Smooth muscle cell (in vitro differentiated cells): ENCODE data around the gene THOC3. TPM values are rescaled to one million over a fixed set of nuclear protein-coding genes. Genes with fewer than 3 reads are reported as not detected.
"Not testable (repeated sequence)": the region's sequence is repeated elsewhere in the genome, so short reads cannot be mapped to it uniquely, and the experiment has no call there.

ENCODE experiments used
- DNase-seq: peaks from one replicate; lab custom pipeline; 2025; ENCODE audit not compliant: unreplicated experiment; lab: John Stamatoyannopoulos, UW
- H2AFZ ChIP-seq: fragments of 200-600 bp; sonication (generic); 2 replicates; pipeline ENCODE4 v1.6.0; 2016; ENCODE audit warnings: antibody characterized with exemption, low read depth, mild to moderate bottlenecking
- H3F3A ChIP-seq: fragments of 200-600 bp; sonication (generic); 2 replicates; pipeline ENCODE4 v1.6.0; 2017; ENCODE audit warnings: antibody characterized with exemption, low read depth
- H3K27ac ChIP-seq: fragments of 200-600 bp; sonication (generic); 2 replicates; pipeline ENCODE4 v1.5.1; 2016; ENCODE audit warnings: low read depth, mild to moderate bottlenecking
- H3K27me3 ChIP-seq: fragments of 200-600 bp; sonication (generic); 2 replicates; pipeline ENCODE4 v1.6.1; 2016; ENCODE audit warnings: low read depth, mild to moderate bottlenecking
- H3K36me3 ChIP-seq: fragments of 200-600 bp; sonication (generic); 2 replicates; pipeline ENCODE4 v1.5.1; 2016; ENCODE audit warnings: low read depth
- H3K4me1 ChIP-seq: fragments of 200-600 bp; sonication (generic); 2 replicates; pipeline ENCODE4 v1.5.1; 2016; ENCODE audit warnings: low read depth
- H3K4me2 ChIP-seq: fragments of 200-600 bp; sonication (generic); 2 replicates; pipeline ENCODE4 v1.6.0; 2016; ENCODE audit warnings: mild to moderate bottlenecking
- H3K4me3 ChIP-seq: fragments of 200-600 bp; sonication (generic); 2 replicates; pipeline ENCODE4 v1.5.1; 2016; ENCODE audit warnings: mild to moderate bottlenecking
- H3K79me2 ChIP-seq: fragments of 200-600 bp; sonication (generic); 2 replicates; pipeline ENCODE4 v1.6.0; 2016; ENCODE audit warnings: low read depth, mild to moderate bottlenecking
- H3K9ac ChIP-seq: fragments of 200-600 bp; sonication (generic); 2 replicates; pipeline ENCODE4 v1.6.0; 2016; ENCODE audit warnings: low read depth
- H3K9me3 ChIP-seq: fragments of 200-600 bp; sonication (generic); replicated peaks from 2 replicates; pipeline ENCODE4 v1.5.1; 2016; ENCODE audit warnings: low read depth
- H4K20me1 ChIP-seq: fragments of 200-600 bp; sonication (generic); 2 replicates; pipeline ENCODE4 v1.6.0; 2016; ENCODE audit warnings: low read depth
- CTCF ChIP-seq: fragments of 200-600 bp; sonication (generic); IDR thresholded peaks from 2 replicates; pipeline ENCODE4 v1.5.1; 2017; ENCODE audit warnings: borderline replicate concordance, mild to moderate bottlenecking, antibody characterized with exemption; ENCODE audit not compliant: insufficient read depth, poor library complexity, severe bottlenecking
- WGBS: methylation state at CpG from one replicate; pipeline ENCODE4 v1.1.7; 2016; ENCODE audit warnings: low lambda C conversion rate; 5-methylcytosine and 5-hydroxymethylcytosine counted together
- polyA plus RNA-seq: library from polyadenylated mRNA; unstranded; fragments of >200 nt; fragmentation: Nextera tagmentation; extraction: Ambion mirVana; gene quantifications from 2 replicates; pipeline ENCODE4 v1.2.1, GENCODE V29; 2016
- total RNA-seq: library from RNA; depleted of rRNA; stranded (reverse); fragments of >200 nt; gene quantifications from 2 replicates; pipeline ENCODE4 v1.2.3, GENCODE V29; 2014

The THOC3 gene
- total and polyA plus RNA-seq, 2 experiments from 2014 or later: 72.4 to 80.4 TPM

- Histone ChIP-seq H4K20me1 (no peaks in the 10 kb centered on the region), H3K4me3 (no peak overlapping the region), H3K27me3 (no peaks in the 10 kb centered on the region), H3K4me1 (peaks cover 22% of the 10 kb centered on the region), H3K9me3 (no peaks in the 10 kb centered on the region), H3K9ac (no peak overlapping the region), H3K4me2 (no peak overlapping the region), H3K27ac (no peak overlapping the region), H3K36me3 (no peaks in the 10 kb centered on the region), H2AFZ (no peak overlapping the region), H3K79me2 (no peaks in the 10 kb centered on the region), H3F3A (peaks cover 12% of the 10 kb centered on the region)
- 72% methylated on average over 9 of the region's 9 CpGs for WGBS
- DNase-seq: no peak
- TF ChIP-seq CTCF: no peak
Measured at GRCh38 chr5:175920231-175920811, 47.8 kb downstream of the THOC3 start.

- not testable (repeated sequence) for H3K4me2 ChIP-seq, H3K27ac ChIP-seq, H3K36me3 ChIP-seq, H4K20me1 ChIP-seq, DNase-seq, H3K9me3 ChIP-seq, H3K4me1 ChIP-seq, H3K27me3 ChIP-seq, H3K79me2 ChIP-seq, H3K9ac ChIP-seq, H3F3A ChIP-seq, H2AFZ ChIP-seq, H3K4me3 ChIP-seq
- WGBS: 85% methylated on average over 7 of the region's 7 CpGs
Measured at GRCh38 chr5:175915066-175916037, 52.8 kb downstream of the THOC3 start.

- not testable (repeated sequence) for H3K79me2 ChIP-seq, H3K27ac ChIP-seq, H4K20me1 ChIP-seq, H3K4me2 ChIP-seq, H2AFZ ChIP-seq, H3K36me3 ChIP-seq, H3K4me1 ChIP-seq, H3F3A ChIP-seq, H3K9me3 ChIP-seq, H3K27me3 ChIP-seq, H3K9ac ChIP-seq, H3K4me3 ChIP-seq, DNase-seq
- 88% methylated on average over 6 of the region's 20 CpGs for WGBS
Measured at GRCh38 chr5:175913835-175914672, 54.1 kb downstream of the THOC3 start.

- not testable (repeated sequence) for H3K27me3 ChIP-seq, H3K4me3 ChIP-seq, H3K4me2 ChIP-seq, H4K20me1 ChIP-seq, H3K9me3 ChIP-seq, H3K4me1 ChIP-seq, H3F3A ChIP-seq, H3K79me2 ChIP-seq, H3K36me3 ChIP-seq, DNase-seq, H2AFZ ChIP-seq, H3K9ac ChIP-seq, H3K27ac ChIP-seq
- 77% methylated on average over 8 of the region's 12 CpGs for WGBS
Measured at GRCh38 chr5:175910072-175910471, 58.0 kb downstream of the THOC3 start.

Other genes starting within 250 kb of the THOC3 start
- gene CPLX2, start 96.7 kb downstream of the THOC3 start, total RNA-seq: not detected in 2 replicates
- 0.33 TPM in 1 of 2 replicates, not detected in the other for gene CPLX2, start 96.7 kb downstream of the THOC3 start, polyA plus RNA-seq